SKM-1 (cell line): ENCODE data around the gene PYROXD2.

Source experiments
- DNase-seq: peaks from one replicate; lab custom pipeline; 2025; ENCODE audit not compliant: unreplicated experiment; lab: John Stamatoyannopoulos, UW

The PYROXD2 gene

GRCh38 chr10:98340261-98340939, 74.6 kb downstream of the PYROXD2 start:
- DNase-seq, result no peak

DNA sequence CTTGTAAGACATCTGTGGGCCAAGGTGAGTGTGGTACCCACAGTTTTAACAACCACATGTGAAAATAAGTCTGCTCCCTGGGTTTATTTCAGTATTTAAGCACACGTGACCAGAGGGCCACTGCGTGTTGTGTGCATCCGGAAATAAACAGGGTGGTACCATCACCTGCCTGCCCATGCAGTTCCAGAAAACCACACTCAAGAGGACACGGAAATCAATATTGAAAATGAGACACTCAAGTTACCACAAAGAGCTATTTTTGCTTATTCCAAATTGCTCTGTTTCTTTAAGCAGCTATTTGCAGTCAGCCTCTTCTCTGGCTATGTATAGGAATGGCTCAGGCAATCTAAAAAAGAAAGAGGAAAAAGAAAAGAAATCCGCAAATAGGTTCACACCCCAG, 75.2 kb downstream of the PYROXD2 start:
- DNase-seq, result no peak

GRCh38 chr10:98338896-98339295, 76.1 kb downstream of the PYROXD2 start:
- DNase-seq, result no peak

- DNase-seq, result no peak
Observed at GRCh38 chr10:98338318-98338717, 76.7 kb downstream of the PYROXD2 start.

DNA sequence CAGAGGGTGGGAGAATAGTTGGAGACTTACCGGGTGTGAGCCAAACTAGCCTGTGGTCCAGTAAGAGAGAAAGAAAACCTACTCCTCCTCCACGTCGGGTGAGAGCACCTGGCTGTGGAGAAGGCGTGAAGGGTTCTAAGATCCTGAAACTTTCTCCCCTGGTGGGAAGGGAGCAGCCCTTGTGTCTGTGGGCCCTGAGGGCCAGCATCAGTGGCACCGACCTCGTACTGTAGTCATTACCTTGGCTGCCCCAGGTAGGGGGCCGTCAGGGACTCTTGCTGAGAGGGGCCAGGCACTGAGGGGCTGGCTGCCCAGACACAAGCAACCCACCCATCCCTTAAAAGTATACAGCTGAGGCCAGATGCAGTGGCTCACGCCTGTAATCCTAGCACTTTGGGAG, 77.5 kb downstream of the PYROXD2 start:
- no peak for DNase-seq
